A673 (cell line): ENCODE results near the gene TMEM40. TPM values are rescaled to one million over a fixed set of nuclear protein-coding genes. Genes with fewer than 3 reads are reported as not detected.
"Not testable (repeated sequence)": the region's sequence is repeated elsewhere in the genome, so short reads cannot be mapped to it uniquely, and the experiment has no call there.

ENCODE experiments used
- BruUV-seq: library from RNA; stranded (reverse); fragments of 400-500 nt; replicated peaks from 2 replicates; lab custom pipeline; 2021; lab: Mats Ljungman, UMichigan
- CTCF ChIA-PET: fragments of 300-600 bp; sonication (Branson Sonifier 250); formaldehyde crosslinking; loops from one replicate; lab custom pipeline; 2022; ENCODE audit warnings: antibody characterized with exemption; lab: Charles Lee
- POLR2A ChIA-PET: fragments of 300-600 bp; sonication (Branson Sonifier 250); formaldehyde crosslinking; loops from one replicate; lab custom pipeline; 2022; ENCODE audit warnings: antibody characterized with exemption; ENCODE audit not compliant: low non-redundant PET; lab: Charles Lee
- DNase-seq: peaks from one replicate; pipeline ENCODE4 v3.0.0-alpha.2; 2015; ENCODE audit warnings: low spot score
- H3K27ac ChIP-seq: fragments of 200-600 bp; sonication (generic); 2 replicates; pipeline ENCODE4 v1.5.1; 2016; ENCODE audit warnings: mixed run types, low read depth, mild to moderate bottlenecking, mixed read lengths, antibody characterized with exemption, low read length; ENCODE audit not compliant: poor library complexity, severe bottlenecking
- H3K27me3 ChIP-seq: fragments of 200-600 bp; sonication (generic); replicated peaks from 2 replicates; pipeline ENCODE4 v1.6.1; 2017; ENCODE audit warnings: mixed run types, low read depth, mild to moderate bottlenecking, mixed read lengths, antibody characterized with exemption, low read length; ENCODE audit not compliant: insufficient read depth, poor library complexity
- H3K36me3 ChIP-seq: fragments of 200-600 bp; sonication (generic); 2 replicates; pipeline ENCODE4 v1.6.1; 2016; ENCODE audit warnings: mixed run types, mild to moderate bottlenecking, mixed read lengths, antibody characterized with exemption, low read length; ENCODE audit not compliant: insufficient read depth, poor library complexity, severe bottlenecking
- H3K4me1 ChIP-seq: fragments of 200-600 bp; sonication (generic); 2 replicates; pipeline ENCODE4 v1.6.1; 2017; ENCODE audit warnings: mixed run types, mild to moderate bottlenecking, mixed read lengths, antibody characterized with exemption, low read length; ENCODE audit not compliant: insufficient read depth, poor library complexity, severe bottlenecking
- H3K4me3 ChIP-seq: fragments of 200-600 bp; sonication (generic); 2 replicates; pipeline ENCODE4 v1.5.1; 2016; ENCODE audit warnings: low read depth, mixed run types, mild to moderate bottlenecking, mixed read lengths, low read length; ENCODE audit not compliant: poor library complexity, severe bottlenecking
- H3K9me3 ChIP-seq: fragments of 200-600 bp; sonication (generic); 2 replicates; pipeline ENCODE4 v1.6.1; 2016; ENCODE audit warnings: mixed run types, low read depth, mild to moderate bottlenecking, mixed read lengths, antibody characterized with exemption, low read length; ENCODE audit not compliant: poor library complexity, severe bottlenecking
- EZH2 ChIP-seq: fragments of 200-600 bp; sonication (generic); IDR thresholded peaks from 2 replicates; pipeline ENCODE4 v1.6.1; 2017; ENCODE audit warnings: borderline replicate concordance, low read depth, mild to moderate bottlenecking, mixed read lengths, antibody characterized with exemption, low read length; ENCODE audit not compliant: poor library complexity, severe bottlenecking
- intact Hi-C: fragments of 100-400 bp; cut with micrococcal nuclease; formaldehyde crosslinking; loops from one replicate; pipeline ENCODE4 v1.10.0; 2022; ENCODE audit not compliant: unreplicated experiment
- total RNA-seq: library from RNA; stranded (reverse); gene quantifications from 2 replicates; pipeline ENCODE4 v1.2.3, GENCODE V29; 2021
- TF ChIP-seq, protein P1 (sequence below): fragments of 300-800, 200-600 bp; sonication (generic); conservative IDR thresholded peaks from 2 replicates; pipeline ENCODE4 v1.5.1; 2017; ENCODE audit warnings: low read depth, mild to moderate bottlenecking, antibody characterized with exemption, low read length, moderate library complexity, mixed read lengths

The TMEM40 gene
- total RNA-seq, 1 experiment from 2014 or later: not detected

DNA sequence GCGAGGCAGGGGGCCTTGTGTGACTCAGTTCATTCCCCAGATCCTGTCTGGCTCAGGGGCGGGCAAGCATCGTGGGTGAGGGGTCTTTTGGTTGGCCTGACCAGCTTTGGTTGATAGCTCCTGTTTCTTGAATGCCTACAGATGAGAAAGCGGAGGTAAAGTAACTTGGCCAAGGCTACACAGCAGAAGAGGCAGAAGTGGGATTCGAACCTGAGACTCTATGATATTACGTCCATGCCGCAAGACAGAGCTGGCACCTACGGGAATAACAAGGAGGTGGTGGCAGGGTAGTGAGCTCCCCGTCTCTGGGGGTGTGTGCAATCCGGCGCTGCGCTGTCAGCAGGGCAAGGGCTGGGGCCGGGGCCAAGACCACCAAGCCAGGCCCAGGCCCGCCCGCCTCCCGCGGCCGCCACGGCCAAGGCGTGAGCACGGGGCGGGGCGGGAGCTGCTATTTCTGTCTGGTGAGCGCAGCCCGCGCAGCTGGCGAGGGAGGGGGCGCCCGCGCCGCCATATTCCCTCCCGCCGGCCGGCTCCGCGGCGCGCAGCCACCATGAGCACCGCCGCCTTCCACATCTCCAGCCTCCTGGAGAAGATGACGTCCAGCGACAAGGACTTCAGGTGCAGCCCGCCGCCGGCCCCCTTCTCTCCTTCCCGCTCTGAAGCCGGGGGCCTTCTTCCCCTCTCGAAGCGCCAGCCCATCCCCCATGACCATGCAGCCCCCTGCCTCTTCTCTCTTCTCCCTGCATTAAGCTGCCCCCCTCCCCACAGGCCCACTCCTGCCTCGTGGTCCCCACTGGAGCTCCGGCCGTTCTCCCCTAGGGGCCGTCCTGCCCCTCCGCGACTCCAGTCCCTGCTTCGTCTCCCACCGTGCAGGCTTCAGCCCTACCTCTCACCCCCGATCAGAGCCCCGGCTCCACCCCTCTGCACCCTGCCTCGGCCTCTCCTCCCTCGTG, 37.4 kb upstream of the TMEM40 start, which contains the start of gene CAND2:
Gene CAND2 (plus strand): TSS at position 510 of the 953 bp plus-strand sequence. CDS start 41 bp downstream, at position 551.
- Histone ChIP-seq H3K9me3 (no peaks in the 10 kb centered on the region), H3K27me3 (no peaks in the 10 kb centered on the region), H3K4me1 (peaks cover 3% of the 10 kb centered on the region), H3K36me3 (no peaks in the 10 kb centered on the region), H3K27ac (peak within 1 kb of the TSS; percentile 41), H3K4me3 (peak within 1 kb of the TSS; percentile 55)
- DNase-seq: peak; percentile 70
- no TSS peak for BruUV-seq
- CTCF ChIA-PET: interaction anchor here (0.7 to 1.6 kb wide), 3 partner anchors 9 to 108 kb away, joined by 3 to 6 read pairs (median 3); no protein-coding TSS in a partner anchor
- TF ChIP-seq, protein P1, sequence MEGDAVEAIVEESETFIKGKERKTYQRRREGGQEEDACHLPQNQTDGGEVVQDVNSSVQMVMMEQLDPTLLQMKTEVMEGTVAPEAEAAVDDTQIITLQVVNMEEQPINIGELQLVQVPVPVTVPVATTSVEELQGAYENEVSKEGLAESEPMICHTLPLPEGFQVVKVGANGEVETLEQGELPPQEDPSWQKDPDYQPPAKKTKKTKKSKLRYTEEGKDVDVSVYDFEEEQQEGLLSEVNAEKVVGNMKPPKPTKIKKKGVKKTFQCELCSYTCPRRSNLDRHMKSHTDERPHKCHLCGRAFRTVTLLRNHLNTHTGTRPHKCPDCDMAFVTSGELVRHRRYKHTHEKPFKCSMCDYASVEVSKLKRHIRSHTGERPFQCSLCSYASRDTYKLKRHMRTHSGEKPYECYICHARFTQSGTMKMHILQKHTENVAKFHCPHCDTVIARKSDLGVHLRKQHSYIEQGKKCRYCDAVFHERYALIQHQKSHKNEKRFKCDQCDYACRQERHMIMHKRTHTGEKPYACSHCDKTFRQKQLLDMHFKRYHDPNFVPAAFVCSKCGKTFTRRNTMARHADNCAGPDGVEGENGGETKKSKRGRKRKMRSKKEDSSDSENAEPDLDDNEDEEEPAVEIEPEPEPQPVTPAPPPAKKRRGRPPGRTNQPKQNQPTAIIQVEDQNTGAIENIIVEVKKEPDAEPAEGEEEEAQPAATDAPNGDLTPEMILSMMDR: no peak
- TF ChIP-seq EZH2: no peak
- POLR2A ChIA-PET: interaction anchor here (0.6 kb wide), 1 partner anchor 14 kb away, joined by 3 read pairs; no protein-coding TSS in a partner anchor
- intact Hi-C loops: no loop called here

DNA sequence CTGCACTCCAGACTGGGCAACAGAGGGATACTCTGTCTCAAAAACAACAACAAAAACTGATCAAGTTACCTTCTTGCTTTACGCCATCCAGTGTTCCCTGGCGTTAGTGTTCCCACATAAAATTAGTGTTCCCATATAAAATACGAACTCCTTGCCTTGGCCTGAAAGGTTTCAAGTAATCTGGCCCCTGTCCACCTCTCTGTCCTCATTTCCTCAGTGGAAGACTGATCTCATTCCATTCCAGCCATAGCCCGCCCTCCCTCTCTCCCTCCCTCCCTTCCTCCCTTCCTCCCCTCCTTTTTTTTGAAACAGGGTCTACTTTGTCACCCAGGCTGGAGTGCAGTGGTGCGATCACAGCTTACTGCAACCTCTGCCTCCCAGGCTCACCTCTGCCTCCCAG, 34.6 kb upstream of the TMEM40 start:
- no peaks in the 10 kb centered on the region for H3K36me3 ChIP-seq
- no peak overlapping the region for H3K27ac ChIP-seq
- BruUV-seq: no TSS peak
- intact Hi-C loops: no loop called here
- H3K27me3 ChIP-seq: no peaks in the 10 kb centered on the region
- peaks cover 3% of the 10 kb centered on the region for H3K4me1 ChIP-seq
- H3K4me3 ChIP-seq: no peak overlapping the region
- ChIA-PET CTCF (no interaction called here), POLR2A (no interaction called here)
- H3K9me3 ChIP-seq: no peaks in the 10 kb centered on the region
- no peak for DNase-seq
- TF ChIP-seq EZH2: no peak
- TF ChIP-seq, protein P1: no peak

DNA sequence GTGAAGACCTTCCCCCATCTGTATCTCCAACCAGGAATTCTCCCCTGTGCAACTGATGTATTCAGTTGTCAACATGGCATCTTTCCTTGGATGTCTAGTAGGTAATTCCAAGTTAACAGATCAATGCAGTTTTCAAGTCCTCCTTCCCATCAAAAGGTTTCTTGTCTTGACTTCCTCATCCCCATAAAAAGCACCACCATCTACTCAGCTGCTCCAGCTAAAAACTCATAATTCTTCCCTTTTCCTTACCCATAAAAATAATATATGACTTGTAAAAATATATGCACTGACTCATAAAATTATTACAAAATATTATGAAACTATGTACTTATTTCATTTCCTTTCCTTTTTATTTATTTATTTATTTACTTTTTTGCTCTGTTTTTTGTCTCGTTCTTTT, 32.4 kb upstream of the TMEM40 start:
- Histone ChIP-seq H3K36me3 (no peaks in the 10 kb centered on the region), H3K4me3 (no peak overlapping the region), H3K27me3 (no peaks in the 10 kb centered on the region), H3K27ac (no peak overlapping the region), H3K9me3 (no peaks in the 10 kb centered on the region), H3K4me1 (peaks cover 3% of the 10 kb centered on the region)
- TF ChIP-seq, protein P1: no peak
- no peak for TF ChIP-seq EZH2
- ChIA-PET POLR2A (no interaction called here), CTCF (no interaction called here)
- no TSS peak for BruUV-seq
- DNase-seq: no peak
- intact Hi-C loops: no loop called here

DNA sequence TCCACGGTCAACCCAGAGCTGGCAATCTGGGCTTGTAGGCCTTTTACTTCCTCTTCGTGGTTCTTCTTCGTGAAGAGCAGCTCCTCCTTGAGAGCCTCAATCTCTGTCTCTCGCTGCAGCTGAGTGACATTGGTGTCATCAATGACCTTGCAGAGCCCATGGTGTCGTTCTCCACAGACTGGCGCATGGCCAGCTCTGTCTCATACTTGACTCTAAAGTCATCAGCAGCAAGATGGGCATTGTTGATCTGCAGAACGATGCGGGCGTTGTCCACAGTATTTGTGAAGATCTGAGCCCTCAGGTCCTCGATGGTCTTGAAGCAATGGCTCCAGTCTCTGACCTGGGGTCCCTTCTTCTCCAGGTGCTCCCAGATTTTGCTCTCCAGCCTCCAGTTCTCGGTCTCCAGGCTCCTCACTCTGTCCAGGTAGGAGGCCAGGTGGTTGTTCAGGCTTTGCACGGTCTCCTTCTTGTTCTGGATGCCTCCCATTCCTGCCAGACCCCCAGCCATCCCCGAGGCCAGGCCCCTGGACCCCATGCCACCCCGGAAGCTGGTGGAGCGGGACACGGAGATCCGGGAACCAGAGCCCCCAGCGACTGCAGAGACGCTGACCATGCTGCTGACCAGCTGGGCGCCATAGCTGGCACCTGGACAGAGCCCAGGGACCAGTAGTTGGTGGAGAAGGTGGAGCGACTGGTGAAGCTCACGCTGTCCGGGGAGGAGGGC, 29.1 kb upstream of the TMEM40 start:
- BruUV-seq, H3K36me3 ChIP-seq, DNase-seq, POLR2A ChIA-PET, H3K9me3 ChIP-seq, H3K27ac ChIP-seq, H3K4me3 ChIP-seq, H3K27me3 ChIP-seq, H3K4me1 ChIP-seq: not testable (repeated sequence)
- CTCF ChIA-PET: interaction anchor here (0.7 kb wide), 1 partner anchor 9 kb away, joined by 3 read pairs; no protein-coding TSS in a partner anchor
- intact Hi-C loops: loop anchor here (5.0 kb wide), 1 partner anchor 104 kb away; no protein-coding TSS in a partner anchor
